HepG2 (cell line): ENCODE measurements around the gene INTS15. TPM values are rescaled to one million over a fixed set of nuclear protein-coding genes. Genes with fewer than 3 reads are reported as not detected.

Experiments
- ATAC-seq: fragments of 200-7000 bp; cut with Tn5 transposase; 3 replicates; pipeline ENCODE4 v1.9.1; 2020; ENCODE audit warnings: mild to moderate bottlenecking, moderate library complexity
- BruUV-seq: library from RNA; stranded (reverse); fragments of 400-500 nt; replicated peaks from 2 replicates; lab custom pipeline; 2021; lab: Mats Ljungman, UMichigan
- CTCF ChIA-PET: fragments of 300-600 bp; formaldehyde crosslinking; extraction: SDS; loops from one replicate; lab custom pipeline; 2021; ENCODE audit warnings: low total read pairs, inconsistent platforms, low intra/inter-chr PET ratio; lab: Yijun Ruan, JAX
- POLR2A ChIA-PET: fragments of 350-600 bp; sonication (Branson Sonifier 250); formaldehyde crosslinking; loops from one replicate; lab custom pipeline; 2020; ENCODE audit warnings: antibody characterized with exemption, inconsistent platforms; lab: Yijun Ruan, JAX
- DNase-seq: peaks from one replicate; pipeline ENCODE4 v3.0.0-alpha.2; 2015; ENCODE audit warnings: low spot score
- FAIRE-seq: peaks from 3 replicates; lab custom pipeline; 2011; peaks lifted over from hg19 to GRCh38; lab: Jason Lieb, UNC
- H2AFZ ChIP-seq: one replicate; pipeline ENCODE4 v1.6.1; 2011; ENCODE audit warnings: low read length, inconsistent platforms
- H3K27ac ChIP-seq: fragments of 300-600 bp; 3 replicates; pipeline ENCODE4 v1.8.0; 2011; ENCODE audit warnings: mixed run types, mild to moderate bottlenecking, mixed read lengths, low read length, inconsistent platforms; ENCODE audit not compliant: insufficient read depth; ENCODE audit errors: extremely low read length
- H3K27me3 ChIP-seq, 2 experiments: fragments of 200-600 bp in 1 of 2; 2 replicates in 1 of 2; 3 replicates in 1 of 2; pipeline versions ENCODE4 v1.6.0 to v1.8.0; 2011; ENCODE audit warnings: low read length in 2 of 2, mild to moderate bottlenecking in 2 of 2, moderate library complexity in 2 of 2, inconsistent platforms in 1 of 2; ENCODE audit not compliant: insufficient read depth in 2 of 2, control insufficient read depth in 1 of 2
- H3K36me3 ChIP-seq, 2 experiments: fragments of 200-600 bp in 1 of 2; replicated peaks in 1 of 2; 2 replicates in 1 of 2; 3 replicates in 1 of 2; pipeline versions ENCODE4 v1.5.1 to v1.8.0; 2011; ENCODE audit warnings: low read length in 2 of 2, inconsistent platforms in 1 of 2; ENCODE audit not compliant: insufficient read depth in 2 of 2, control insufficient read depth in 1 of 2
- H3K4me1 ChIP-seq: 2 replicates; pipeline ENCODE4 v1.5.1; 2012; ENCODE audit warnings: low read length, inconsistent platforms; ENCODE audit not compliant: insufficient read depth
- H3K4me2 ChIP-seq: 2 replicates; pipeline ENCODE4 v1.6.0; 2011; ENCODE audit warnings: low read depth, low read length, inconsistent platforms
- H3K4me3 ChIP-seq, 3 experiments: fragments of 200-600 bp in 1 of 3; sonication (generic), shearing (Covaris generic) in 1 of 3; replicated peaks in 1 of 3; 2 replicates each; pipeline ENCODE4 v1.5.1; 2011 to 2016; ENCODE audit warnings: low read length in 3 of 3, inconsistent platforms in 2 of 3, low read depth in 2 of 3, mild to moderate bottlenecking in 2 of 3, control low read depth in 1 of 3, mixed read lengths in 1 of 3; ENCODE audit not compliant: insufficient read depth in 1 of 3
- H3K79me2 ChIP-seq: one replicate; pipeline ENCODE4 v1.6.1; 2011; ENCODE audit warnings: low read length, inconsistent platforms; ENCODE audit not compliant: insufficient read depth
- H3K9ac ChIP-seq: 2 replicates; pipeline ENCODE4 v1.6.0; 2011; ENCODE audit warnings: mild to moderate bottlenecking, low read depth, low read length, inconsistent platforms; ENCODE audit not compliant: insufficient read depth
- H3K9me3 ChIP-seq: 2 replicates; pipeline ENCODE4 v1.5.1; 2012; ENCODE audit warnings: mild to moderate bottlenecking, low read length
- H4K20me1 ChIP-seq: 2 replicates; pipeline ENCODE4 v1.6.0; 2011; ENCODE audit warnings: inconsistent platforms, mild to moderate bottlenecking, low read length, moderate library complexity; ENCODE audit not compliant: insufficient read depth
- JDP2 ChIP-seq: sonication (generic); formaldehyde crosslinking; IDR thresholded peaks from 2 replicates; pipeline ENCODE4 v1.8.1; 2022; ENCODE audit warnings: missing genetic modification reagents, borderline replicate concordance
- MTA1 ChIP-seq: sonication (generic); formaldehyde crosslinking; IDR thresholded peaks from 2 replicates; pipeline ENCODE4 v1.4.0; 2020; ENCODE audit warnings: missing genetic modification reagents, mild to moderate bottlenecking, borderline replicate concordance
- MZF1 ChIP-seq: sonication (generic); formaldehyde crosslinking; IDR thresholded peaks from 2 replicates; pipeline ENCODE4 v1.8.1; 2023; ENCODE audit warnings: mild to moderate bottlenecking, missing genetic modification reagents, borderline replicate concordance
- RXRB ChIP-seq: IDR thresholded peaks from 2 replicates; pipeline ENCODE4 v1.6.1; 2016; ENCODE audit warnings: borderline replicate concordance, missing genetic modification reagents, missing compliant biosample characterization
- SNRNP70 ChIP-seq: fragments of 200-400 bp; formaldehyde crosslinking; IDR thresholded peaks from 2 replicates; pipeline ENCODE4 v1.6.1; 2017; ENCODE audit warnings: mild to moderate bottlenecking, low read depth, low read length, moderate library complexity
- YEATS2 ChIP-seq: sonication (generic); formaldehyde crosslinking; IDR thresholded peaks from 2 replicates; pipeline ENCODE4 v1.4.0; 2020; ENCODE audit warnings: missing genetic modification reagents, borderline replicate concordance
- ZFY ChIP-seq: sonication (generic); formaldehyde crosslinking; IDR thresholded peaks from 2 replicates; pipeline ENCODE4 v1.4.0; 2020; ENCODE audit warnings: missing genetic modification reagents
- ZNF232 ChIP-seq: sonication (generic); formaldehyde crosslinking; IDR thresholded peaks from 2 replicates; pipeline ENCODE4 v1.4.0; 2020; ENCODE audit warnings: missing genetic modification reagents, borderline replicate concordance
- ZNF605 ChIP-seq: sonication (generic); formaldehyde crosslinking; IDR thresholded peaks from 2 replicates; pipeline ENCODE4 v1.8.0; 2022; ENCODE audit warnings: mild to moderate bottlenecking, missing genetic modification reagents
- ZNF674 ChIP-seq: sonication (generic); formaldehyde crosslinking; IDR thresholded peaks from 2 replicates; pipeline ENCODE4 v1.5.0; 2020; ENCODE audit warnings: low read depth, mild to moderate bottlenecking, missing genetic modification reagents
- ZNF776 ChIP-seq: sonication (generic); formaldehyde crosslinking; IDR thresholded peaks from 2 replicates; pipeline ENCODE4 v1.4.0; 2020; ENCODE audit warnings: mild to moderate bottlenecking, missing genetic modification reagents
- ZNF781 ChIP-seq: sonication (generic); formaldehyde crosslinking; IDR thresholded peaks from 2 replicates; pipeline ENCODE4 v1.5.1; 2020; ENCODE audit warnings: borderline replicate concordance, mild to moderate bottlenecking, missing genetic modification reagents; ENCODE audit errors: not compliant biosample characterization
- WGBS: methylation state at CpG from one replicate; pipeline ENCODE4 v1.1.6; 2017; ENCODE audit warnings: low lambda C conversion rate; 5-methylcytosine and 5-hydroxymethylcytosine counted together
- in situ Hi-C: cut with HindIII; loops from 2 replicates; pipeline ENCODE4 v1.10.0; 2017; ENCODE audit warnings: low pct_unique_long_range_greater_than_20kb; ENCODE audit not compliant: extremely low pct_ligation_motif_present
- intact Hi-C: fragments of 100-400 bp; cut with micrococcal nuclease; formaldehyde crosslinking; loops from one replicate; pipeline ENCODE4 v1.10.0; 2022; ENCODE audit not compliant: unreplicated experiment
- polyA plus RNA-seq, 8 experiments: library from polyadenylated mRNA; depleted of rRNA in 3 of 8; stranded (reverse) in 7 of 8; unstranded in 1 of 8; fragments of >200 nt; fragmentation: Illumina TruSeq in 4 of 8; extraction: Trizol in 4 of 8; gene quantifications; 2 replicates each; pipeline versions ENCODE4 v1.2.1 to v1.2.3, GENCODE V29; 2011 to 2016; ENCODE audit warnings: low read depth in 4 of 8, missing spikeins in 1 of 8, mixed read lengths in 1 of 8; ENCODE audit not compliant: insufficient read depth in 1 of 8
- total RNA-seq, 5 experiments: library from RNA; depleted of rRNA; stranded (reverse); fragments of >200 nt; fragmentation: Illumina TruSeq; extraction: Trizol; gene quantifications; 2 replicates each; pipeline ENCODE4 v1.2.3, GENCODE V29; 2016; ENCODE audit warnings: low read depth in 1 of 5
- TF ChIP-seq, protein P1 (sequence below): sonication (generic); formaldehyde crosslinking; IDR thresholded peaks from 2 replicates; pipeline ENCODE4 v1.4.0; 2020; ENCODE audit warnings: mild to moderate bottlenecking, missing genetic modification reagents
- TF ChIP-seq, protein P2 (sequence below): sonication (generic); formaldehyde crosslinking; IDR thresholded peaks from 2 replicates; pipeline ENCODE4 v1.4.0; 2020; ENCODE audit warnings: mild to moderate bottlenecking, missing genetic modification reagents
- TF ChIP-seq, protein P3 (sequence below): IDR thresholded peaks from 2 replicates; pipeline ENCODE4 v1.6.1; 2012; ENCODE audit warnings: inconsistent platforms
- TF ChIP-seq, protein P4 (sequence below): sonication (generic); formaldehyde crosslinking; IDR thresholded peaks from 2 replicates; pipeline ENCODE4 v1.5.1; 2020; ENCODE audit warnings: mild to moderate bottlenecking, missing genetic modification reagents, moderate library complexity

INTS15 gene
- total and polyA plus RNA-seq, 2 of the 13 experiments (the other 11 are each of a cell fraction or from before 2014, with no cell fraction given): 16.3 to 25.7 TPM

DNA sequence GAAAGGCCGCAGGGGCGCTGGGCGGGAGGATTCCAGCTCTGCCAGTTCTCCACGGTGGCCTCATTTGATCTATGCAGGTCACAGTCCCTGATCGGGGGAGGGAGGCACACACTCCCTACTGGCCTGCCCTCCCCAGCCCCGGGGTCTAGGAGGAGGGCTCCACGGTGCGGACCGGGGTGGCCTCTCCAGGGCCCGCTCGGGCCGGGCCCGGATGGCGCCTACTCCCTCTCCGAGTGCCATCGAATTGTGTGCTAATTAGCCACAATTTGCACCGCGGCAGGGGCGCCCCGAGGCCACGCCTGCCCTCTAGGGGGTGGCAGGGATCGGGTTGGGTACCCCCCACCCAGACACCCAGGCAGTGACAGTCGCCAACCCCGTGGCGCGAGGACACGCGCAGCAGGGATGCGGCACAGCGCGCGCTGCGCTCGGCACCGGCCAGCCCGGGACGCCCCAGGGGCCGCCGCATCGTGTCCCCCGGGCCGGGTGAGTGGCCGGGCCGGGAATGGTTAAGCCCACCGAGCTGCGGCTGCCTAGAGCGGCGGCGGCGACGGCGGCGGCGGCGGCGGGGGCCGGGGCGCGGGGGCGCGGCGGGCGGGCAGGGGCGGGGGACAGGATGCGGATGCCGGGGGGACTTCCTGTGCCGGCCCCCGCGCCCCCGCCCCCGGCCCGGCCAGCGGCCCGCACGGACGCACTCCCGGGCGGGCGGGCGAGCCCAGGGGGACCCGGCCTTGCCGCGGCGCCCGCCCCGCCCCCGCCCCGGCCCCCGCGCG is 25.3 kb downstream of the INTS15 start, which contains the start of gene ZNF853 (continued):
- TF ChIP-seq ZNF674 (CRISPR knock-in tag): 0 out of 2 replicates have a peak, but pooled peaks have one; percentile 76
- TF ChIP-seq ZFY: peak; percentile 49
- no peak for TF ChIP-seq MZF1
- no peak for TF ChIP-seq JDP2 (CRISPR knock-in tag)
- TF ChIP-seq MTA1 (CRISPR knock-in tag): peak; percentile 78; the same call in 1 of the 2 replicates

GRCh38 chr7:6615723-6616555 is 26.1 kb downstream of the INTS15 start:
- H3K27me3 ChIP-seq: no peaks in the 10 kb centered on the region; a peak in 2 of 5 replicates
- WGBS: 28% methylated on average over 20 of the region's 63 CpGs
- no peak overlapping the region for H2AFZ ChIP-seq
- H3K9me3 ChIP-seq: no peaks in the 10 kb centered on the region
- H3K9ac ChIP-seq: peak overlapping the region; percentile 66
- ATAC-seq (peak; percentile 66), FAIRE-seq (no peak), DNase-seq (peak; percentile 24)
- BruUV-seq: no TSS peak
- peak overlapping the region; percentile 85 for H3K4me2 ChIP-seq
- peaks cover 21% of the 10 kb centered on the region for H3K4me1 ChIP-seq
- H3K27ac ChIP-seq: peak overlapping the region; percentile 60
- H3K79me2 ChIP-seq: no peaks in the 10 kb centered on the region
- intact Hi-C loops (no loop called here), in situ Hi-C loops (no loop called here)
- no peaks in the 10 kb centered on the region for H3K36me3 ChIP-seq
- H3K4me3 ChIP-seq: peak overlapping the region; percentile 74 to 84 (median 83); a peak in 5 of 6 replicates
- ChIA-PET POLR2A (no interaction called here), CTCF (no interaction called here)
- H4K20me1 ChIP-seq: no peaks in the 10 kb centered on the region
- TF ChIP-seq ZNF605: peak; percentile 56
- TF ChIP-seq, protein P1, sequence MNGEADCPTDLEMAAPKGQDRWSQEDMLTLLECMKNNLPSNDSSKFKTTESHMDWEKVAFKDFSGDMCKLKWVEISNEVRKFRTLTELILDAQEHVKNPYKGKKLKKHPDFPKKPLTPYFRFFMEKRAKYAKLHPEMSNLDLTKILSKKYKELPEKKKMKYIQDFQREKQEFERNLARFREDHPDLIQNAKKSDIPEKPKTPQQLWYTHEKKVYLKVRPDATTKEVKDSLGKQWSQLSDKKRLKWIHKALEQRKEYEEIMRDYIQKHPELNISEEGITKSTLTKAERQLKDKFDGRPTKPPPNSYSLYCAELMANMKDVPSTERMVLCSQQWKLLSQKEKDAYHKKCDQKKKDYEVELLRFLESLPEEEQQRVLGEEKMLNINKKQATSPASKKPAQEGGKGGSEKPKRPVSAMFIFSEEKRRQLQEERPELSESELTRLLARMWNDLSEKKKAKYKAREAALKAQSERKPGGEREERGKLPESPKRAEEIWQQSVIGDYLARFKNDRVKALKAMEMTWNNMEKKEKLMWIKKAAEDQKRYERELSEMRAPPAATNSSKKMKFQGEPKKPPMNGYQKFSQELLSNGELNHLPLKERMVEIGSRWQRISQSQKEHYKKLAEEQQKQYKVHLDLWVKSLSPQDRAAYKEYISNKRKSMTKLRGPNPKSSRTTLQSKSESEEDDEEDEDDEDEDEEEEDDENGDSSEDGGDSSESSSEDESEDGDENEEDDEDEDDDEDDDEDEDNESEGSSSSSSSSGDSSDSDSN (CRISPR knock-in tag): peak; percentile 69
- TF ChIP-seq RXRB (CRISPR knock-in tag): peak; percentile 54
- TF ChIP-seq, protein P2, sequence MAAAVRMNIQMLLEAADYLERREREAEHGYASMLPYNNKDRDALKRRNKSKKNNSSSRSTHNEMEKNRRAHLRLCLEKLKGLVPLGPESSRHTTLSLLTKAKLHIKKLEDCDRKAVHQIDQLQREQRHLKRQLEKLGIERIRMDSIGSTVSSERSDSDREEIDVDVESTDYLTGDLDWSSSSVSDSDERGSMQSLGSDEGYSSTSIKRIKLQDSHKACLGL (CRISPR knock-in tag): peak; percentile 93
- TF ChIP-seq, protein P3, sequence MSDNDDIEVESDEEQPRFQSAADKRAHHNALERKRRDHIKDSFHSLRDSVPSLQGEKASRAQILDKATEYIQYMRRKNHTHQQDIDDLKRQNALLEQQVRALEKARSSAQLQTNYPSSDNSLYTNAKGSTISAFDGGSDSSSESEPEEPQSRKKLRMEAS: peak; percentile 77
- TF ChIP-seq YEATS2 (CRISPR knock-in tag): peak; percentile 60; the same call in 1 of the 2 replicates
- TF ChIP-seq, protein P4, sequence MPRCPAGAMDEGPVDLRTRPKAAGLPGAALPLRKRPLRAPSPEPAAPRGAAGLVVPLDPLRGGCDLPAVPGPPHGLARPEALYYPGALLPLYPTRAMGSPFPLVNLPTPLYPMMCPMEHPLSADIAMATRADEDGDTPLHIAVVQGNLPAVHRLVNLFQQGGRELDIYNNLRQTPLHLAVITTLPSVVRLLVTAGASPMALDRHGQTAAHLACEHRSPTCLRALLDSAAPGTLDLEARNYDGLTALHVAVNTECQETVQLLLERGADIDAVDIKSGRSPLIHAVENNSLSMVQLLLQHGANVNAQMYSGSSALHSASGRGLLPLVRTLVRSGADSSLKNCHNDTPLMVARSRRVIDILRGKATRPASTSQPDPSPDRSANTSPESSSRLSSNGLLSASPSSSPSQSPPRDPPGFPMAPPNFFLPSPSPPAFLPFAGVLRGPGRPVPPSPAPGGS (CRISPR knock-in tag): 0 out of 2 replicates have a peak, but pooled peaks have one; percentile 58
- peak; percentile 52; the same call in 1 of the 2 replicates for TF ChIP-seq ZNF232 (CRISPR knock-in tag)
- peak; percentile 51 for TF ChIP-seq ZNF781 (CRISPR knock-in tag)
- no peak for TF ChIP-seq SNRNP70
- peak; percentile 71; the same call in 1 of the 2 replicates for TF ChIP-seq ZNF776 (CRISPR knock-in tag)
